GM23248 (cell line): ENCODE results near the gene CCDC54.

Experiments used
- EZH2 ChIP-seq: fragments of 200-600 bp; sonication (generic); IDR thresholded peaks from 2 replicates; pipeline ENCODE4 v1.6.1; 2018; ENCODE audit warnings: antibody characterized with exemption, mild to moderate bottlenecking; ENCODE audit not compliant: insufficient read depth, poor library complexity, severe bottlenecking
- EZH2phosphoT487 ChIP-seq: fragments of 200-600 bp; sonication (generic); IDR thresholded peaks from 2 replicates; pipeline ENCODE4 v1.6.1; 2018; ENCODE audit warnings: antibody characterized with exemption, moderate library complexity, mild to moderate bottlenecking, low read depth; ENCODE audit not compliant: insufficient read depth

GRCh38 chr3:107387555-107387954 is 10.3 kb downstream of the CCDC54 start:
- TF ChIP-seq EZH2 (no peak), EZH2phosphoT487 (no peak)
